Measurements from ENCODE around the gene FAM98C. TPM values are rescaled to one million over a fixed set of nuclear protein-coding genes. Genes with fewer than 3 reads are reported as not detected.
A peak's percentile ranks its signal among the peaks of the same experiment; 100 is the strongest.
"Not testable (repeated sequence)": the region's sequence is repeated elsewhere in the genome, so short reads cannot be mapped to it uniquely, and the experiment has no call there.

FAM98C gene
- total RNA-seq, 1 experiment from 2014 or later: 10.5 TPM

DNA sequence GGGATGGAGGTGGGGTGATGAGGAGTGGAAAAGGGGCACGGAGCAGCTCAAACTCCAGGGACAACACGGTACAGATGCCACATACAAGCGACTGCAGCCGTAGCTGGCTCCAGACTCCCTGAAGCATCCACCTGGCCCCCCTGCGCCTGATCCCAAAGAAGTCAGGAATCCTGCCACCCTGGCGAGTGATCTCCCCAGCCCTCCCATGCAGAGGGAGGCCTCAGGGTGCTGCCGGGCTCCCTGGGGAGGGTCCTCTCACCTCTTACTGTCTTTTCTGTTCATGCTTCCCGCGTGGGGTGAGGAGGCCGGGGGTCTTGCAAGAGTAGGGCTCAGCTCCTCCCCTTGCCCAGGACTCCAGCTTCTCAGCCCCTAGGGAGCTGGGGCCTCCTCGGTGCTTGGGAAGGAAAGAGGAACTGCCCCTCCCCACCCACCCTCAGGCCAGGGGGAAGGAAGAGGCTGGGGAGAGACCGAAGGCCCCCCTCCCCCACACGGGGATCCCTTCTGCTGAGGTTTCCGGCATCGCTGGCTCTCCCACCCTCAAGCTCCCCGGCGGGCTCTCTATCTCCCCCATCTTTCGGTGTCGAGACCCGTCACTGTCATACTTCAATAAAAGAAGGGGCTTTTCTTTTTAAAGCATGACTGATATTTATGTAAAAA is 23.0 kb downstream of the FAM98C start, which contains the start of gene RASGRP4:
RASGRP4 (minus strand) TSS at position 410 of the 657 bp plus-strand sequence; CDS start at position 282, 128 bp downstream.
- DNase-seq (ENCODE audit: low read depth): no peak

DNA sequence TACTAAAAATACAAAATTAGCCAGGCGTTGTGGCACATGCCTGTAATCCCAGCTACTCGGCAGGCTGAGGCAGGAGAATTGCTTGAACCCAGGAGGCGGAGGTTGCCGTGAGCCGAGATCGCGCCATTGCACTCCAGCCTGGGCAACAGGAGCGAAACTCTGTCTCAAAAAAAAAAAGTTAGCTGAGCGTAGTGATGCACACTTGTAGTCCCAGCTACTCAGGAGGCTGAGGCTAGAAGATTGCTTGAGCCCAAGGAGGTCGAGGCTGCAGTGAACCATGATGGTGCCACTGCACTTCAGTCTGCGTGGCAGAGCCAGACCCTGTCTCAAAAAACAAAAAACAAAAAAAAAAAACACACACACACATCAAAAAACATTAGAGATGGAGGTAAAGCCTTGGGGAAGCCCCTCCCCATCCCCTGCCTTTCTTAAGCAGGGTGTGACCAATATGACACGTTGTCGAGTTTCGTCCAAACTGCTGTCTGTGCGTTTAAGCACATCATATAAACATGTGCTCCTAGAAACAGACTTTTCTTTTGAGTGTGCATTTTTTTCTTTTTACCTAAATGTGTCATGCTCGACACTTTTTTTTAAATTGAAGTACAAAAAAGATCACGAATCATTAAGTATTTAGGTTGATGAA is 24.3 kb downstream of the FAM98C start:
- not testable (repeated sequence) for DNase-seq (ENCODE audit: low read depth)

DNA sequence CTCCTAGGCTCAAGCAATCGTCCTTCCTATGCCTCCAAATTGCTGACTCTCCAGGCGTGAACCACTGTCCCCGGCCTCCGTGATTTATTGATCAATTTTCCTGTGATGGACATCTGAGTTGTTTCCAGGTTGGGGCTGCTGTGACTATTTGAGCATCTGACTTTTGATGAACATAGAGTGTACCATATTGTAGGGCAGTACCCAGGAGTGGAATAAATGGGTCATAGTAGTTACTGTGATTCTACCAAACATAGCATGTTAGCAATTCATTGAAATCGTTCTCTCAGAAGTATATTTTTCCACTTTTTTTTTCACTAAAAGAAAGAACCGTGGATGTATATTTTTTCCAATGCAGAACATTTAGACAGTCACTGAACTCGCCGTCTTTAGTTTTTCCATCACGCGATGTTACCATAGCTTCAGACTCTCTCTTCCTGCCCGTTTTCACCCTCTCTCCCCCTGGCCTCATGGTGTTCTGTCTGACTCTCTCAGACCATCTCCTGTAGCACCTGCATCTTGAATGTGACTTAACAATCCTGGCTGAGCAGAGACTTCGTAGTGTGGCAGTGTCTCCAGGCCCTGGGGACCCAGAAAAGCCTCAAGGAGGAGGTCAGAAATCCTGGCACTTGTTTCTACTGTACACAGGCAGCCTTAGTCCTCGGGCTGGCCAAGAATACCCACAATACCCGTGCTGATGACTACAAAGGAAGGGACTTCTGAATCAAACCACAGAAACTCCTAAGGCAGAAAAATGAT is 26.3 kb downstream of the FAM98C start:
- DNase-seq (ENCODE audit: low read depth): peak; percentile 54

DNA sequence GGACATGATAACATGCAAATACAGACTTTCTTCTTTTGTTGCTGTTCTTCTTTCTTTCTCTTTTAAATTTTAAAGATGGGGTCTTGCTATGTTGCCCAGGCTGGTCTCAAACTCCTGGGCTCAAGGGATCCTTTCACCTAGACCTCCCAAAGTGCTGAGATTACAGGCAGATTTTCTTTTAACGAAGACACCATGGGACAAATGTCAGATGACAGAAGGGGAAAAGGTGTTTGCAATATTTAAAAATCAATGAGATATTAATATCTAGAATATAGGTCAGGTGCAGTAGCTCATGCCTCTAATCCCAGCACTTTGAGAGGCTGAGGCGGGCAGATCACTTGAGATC is 26.9 kb downstream of the FAM98C start:
- no peak for DNase-seq (ENCODE audit: low read depth)

DNA sequence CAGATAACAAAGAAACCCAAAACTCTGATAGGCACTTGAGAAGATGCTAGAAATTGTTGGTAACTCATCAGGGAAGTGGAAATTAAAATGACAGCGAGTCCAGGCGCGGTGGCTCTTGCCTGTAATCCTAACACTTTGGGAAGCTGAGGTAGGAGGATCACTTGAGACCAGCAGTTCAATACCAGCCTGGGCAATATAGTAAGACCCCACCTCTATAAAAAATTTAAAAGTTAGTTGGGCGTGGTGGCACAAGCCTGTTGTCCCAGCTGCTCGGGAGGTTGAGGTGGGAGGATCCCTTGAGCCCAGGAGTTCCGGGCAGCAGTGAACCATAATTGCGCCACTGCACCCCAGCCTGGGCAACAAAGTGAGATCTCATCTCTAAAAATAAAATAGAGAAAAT is 28.0 kb downstream of the FAM98C start:
- no peak for DNase-seq (ENCODE audit: low read depth)

DNA sequence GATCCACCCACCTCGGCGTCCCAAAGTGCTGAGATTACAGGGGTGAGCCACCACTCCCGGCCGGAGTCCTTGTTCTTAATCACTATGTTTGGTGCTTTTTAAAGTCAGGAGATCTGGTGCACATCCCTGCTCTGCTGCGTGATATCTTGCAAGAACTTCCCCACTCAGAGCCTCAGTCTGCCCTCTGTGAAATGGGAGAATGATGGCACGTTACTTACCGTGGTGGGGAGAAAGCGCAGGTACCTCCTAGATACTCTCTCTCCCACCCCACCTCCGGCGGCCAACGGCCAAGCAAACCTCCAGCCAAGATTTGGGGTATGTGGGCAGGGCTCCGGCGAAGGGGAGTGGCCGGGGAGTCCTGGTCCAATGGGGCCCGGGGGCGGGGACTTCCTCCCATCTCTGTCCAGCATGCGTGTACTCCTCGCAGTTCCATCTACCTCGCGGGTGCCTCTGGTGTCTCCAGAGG is 30.4 kb downstream of the FAM98C start, which contains the start of gene RYR1:
RYR1 (plus strand) TSS at position 424 of the 466 bp plus-strand sequence. CDS start 139 bp downstream, outside the sequence.
- no peak for DNase-seq (ENCODE audit: low read depth)

DNA sequence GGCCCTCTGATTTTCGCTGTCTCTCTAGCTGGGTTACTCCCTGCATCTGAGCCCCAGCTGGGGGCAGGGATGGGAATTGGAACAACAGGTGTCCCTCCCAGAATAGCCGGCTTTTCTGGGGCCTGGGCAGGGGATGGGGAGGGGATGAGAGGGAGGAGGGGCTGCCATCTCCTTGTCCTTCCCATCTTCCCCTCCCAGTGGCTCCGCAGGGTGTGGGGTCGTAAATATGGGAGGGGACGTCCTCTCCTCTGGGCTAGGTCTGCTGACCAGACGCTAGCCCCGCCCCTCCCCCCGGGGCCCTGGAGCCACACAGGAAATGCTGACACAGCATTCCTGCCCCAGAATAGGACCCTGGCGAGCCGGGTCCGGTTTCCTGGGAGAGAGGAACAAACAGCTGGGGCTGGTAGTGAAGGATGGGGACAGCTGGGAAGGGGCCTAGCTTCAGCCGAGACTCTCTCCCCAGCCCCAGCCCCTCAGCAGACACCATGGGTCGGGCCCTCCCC is 31.7 kb downstream of the FAM98C start:
- no peak for DNase-seq (ENCODE audit: low read depth)

DNA sequence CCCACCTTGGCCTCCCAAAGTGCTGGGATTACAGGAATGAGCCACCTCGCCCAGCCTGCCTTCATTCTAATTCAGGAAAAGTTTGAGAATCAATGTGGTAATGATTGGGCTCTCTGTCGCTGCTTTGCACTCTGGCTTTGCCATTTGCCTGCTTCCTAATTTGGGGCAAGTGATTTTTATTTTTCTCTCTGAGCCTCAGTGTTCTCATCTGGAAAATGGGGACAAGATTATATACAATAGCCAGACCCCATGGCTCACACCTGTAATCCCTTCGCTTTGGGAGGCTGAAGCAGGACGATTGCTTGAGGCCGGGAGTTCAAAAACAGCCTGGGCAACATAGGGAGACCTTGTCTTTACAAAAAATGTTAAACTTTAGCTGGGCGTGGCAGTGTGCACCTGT is 34.4 kb downstream of the FAM98C start:
- no peak for DNase-seq (ENCODE audit: low read depth)

DNA sequence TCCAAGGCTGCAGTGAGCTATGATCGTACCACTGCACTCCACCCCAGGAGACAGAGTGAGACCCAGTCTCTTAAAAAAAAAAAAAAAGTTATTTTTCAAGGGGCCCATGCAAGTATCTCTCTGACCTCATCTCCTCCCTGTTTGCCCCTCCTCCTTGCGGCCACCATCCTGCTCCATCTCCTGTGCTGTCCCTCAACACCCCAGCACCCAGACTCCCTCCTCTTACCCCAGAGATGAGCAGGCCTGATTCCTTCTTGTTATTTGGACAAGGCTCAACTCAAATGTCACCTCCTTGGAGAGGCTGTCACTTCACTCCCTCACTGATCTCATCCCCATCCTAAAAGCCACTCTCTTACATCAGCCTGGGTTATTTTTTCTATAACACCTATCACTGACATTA is 35.0 kb downstream of the FAM98C start:
- DNase-seq (ENCODE audit: low read depth): no peak

DNA sequence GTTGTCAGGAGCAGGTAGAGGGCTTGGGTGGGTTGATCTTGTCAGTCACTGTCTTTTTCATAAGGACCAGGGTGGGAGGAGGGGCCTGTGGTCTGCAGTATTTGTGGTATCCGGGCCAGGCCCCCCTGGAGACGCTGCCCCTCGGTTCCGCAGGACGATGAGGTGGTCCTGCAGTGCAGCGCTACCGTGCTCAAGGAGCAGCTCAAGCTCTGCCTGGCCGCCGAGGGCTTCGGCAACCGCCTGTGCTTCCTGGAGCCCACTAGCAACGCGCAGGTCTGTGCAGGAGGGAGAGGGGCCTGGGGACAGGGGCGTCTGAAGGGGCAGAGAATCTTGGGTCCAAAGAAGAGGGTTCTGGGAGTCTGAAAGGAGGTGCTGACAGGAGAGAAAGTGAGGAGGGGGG is 37.7 kb downstream of the FAM98C start:
- no peak for DNase-seq (ENCODE audit: low read depth)

DNA sequence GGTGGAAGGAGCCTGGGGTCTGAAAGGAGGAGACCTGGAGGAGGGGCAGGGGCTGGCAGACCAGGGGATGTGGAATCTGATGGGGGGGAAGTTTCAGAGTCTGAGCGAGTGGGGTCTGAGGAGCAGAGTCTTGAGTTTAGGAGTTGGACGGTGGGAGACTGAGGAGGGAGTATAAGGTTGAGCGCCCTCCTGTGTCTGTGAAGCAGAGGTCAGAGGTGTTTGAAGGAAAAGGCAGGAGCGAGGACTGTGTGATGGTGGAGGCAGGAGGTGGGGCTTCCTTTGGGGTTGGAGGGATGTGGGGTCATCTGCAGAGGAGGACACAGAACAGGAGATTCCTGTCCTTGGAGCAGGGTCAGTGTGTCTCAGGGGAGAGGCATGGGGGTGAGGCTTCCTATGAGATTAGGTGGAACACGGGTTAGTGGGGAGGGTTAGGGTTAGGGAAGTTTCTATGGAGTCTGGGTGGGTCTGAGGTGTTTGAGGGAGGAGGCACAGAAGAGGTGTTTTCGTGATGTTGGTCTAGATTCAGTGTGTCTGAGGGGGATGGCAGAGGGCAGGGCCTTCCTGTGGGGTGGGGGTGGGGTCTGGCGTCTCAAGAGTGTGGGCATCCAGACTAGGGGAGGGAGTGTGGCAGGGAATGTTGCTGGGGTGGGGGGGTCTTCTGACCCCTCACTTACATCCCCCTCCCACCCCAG is 38.9 kb downstream of the FAM98C start:
- DNase-seq (ENCODE audit: low read depth): no peak

DNA sequence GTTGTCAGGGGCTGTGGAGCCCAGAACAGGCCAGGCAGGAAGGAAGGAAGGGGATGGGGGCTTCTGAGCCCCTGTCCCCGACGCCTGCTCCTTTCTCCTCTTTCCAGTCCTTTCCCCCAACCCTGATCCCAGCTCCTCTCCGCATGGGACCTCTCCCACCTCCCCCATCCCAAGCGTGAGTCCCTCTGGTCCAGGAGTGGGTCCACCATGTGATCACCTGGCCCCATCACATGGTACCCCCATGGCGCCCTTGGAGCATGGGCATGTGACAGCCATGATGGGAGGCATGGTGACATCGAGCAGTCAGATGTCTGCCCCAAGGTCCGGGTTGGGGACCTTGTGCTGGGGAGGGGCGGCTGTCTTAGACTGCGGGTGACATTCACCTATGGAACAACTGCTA is 39.8 kb downstream of the FAM98C start:
- no peak for DNase-seq (ENCODE audit: low read depth)

DNA sequence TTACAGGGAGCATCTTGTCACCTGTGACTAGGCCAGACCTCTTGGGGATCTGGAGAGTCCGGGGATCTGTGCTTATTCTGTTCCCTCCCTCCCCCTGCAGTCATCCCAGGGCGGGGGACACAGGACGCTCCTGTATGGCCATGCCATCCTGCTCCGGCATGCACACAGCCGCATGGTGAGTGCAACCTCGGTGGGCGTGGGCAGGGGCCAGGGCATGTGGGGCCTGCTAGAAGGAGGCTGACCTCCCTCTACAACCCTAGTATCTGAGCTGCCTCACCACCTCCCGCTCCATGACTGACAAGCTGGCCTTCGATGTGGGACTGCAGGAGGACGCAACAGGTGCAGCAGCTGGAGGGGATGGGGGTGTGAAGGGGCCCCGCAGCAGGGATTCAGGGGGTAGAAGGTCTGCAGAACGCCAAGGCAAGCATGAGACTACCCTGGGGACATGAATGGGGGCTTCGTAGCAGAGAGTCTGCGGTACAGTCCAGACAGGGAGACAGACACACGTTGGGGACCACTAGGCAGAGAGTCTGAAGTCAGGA is 40.6 kb downstream of the FAM98C start:
- no peak for DNase-seq (ENCODE audit: low read depth)

DNA sequence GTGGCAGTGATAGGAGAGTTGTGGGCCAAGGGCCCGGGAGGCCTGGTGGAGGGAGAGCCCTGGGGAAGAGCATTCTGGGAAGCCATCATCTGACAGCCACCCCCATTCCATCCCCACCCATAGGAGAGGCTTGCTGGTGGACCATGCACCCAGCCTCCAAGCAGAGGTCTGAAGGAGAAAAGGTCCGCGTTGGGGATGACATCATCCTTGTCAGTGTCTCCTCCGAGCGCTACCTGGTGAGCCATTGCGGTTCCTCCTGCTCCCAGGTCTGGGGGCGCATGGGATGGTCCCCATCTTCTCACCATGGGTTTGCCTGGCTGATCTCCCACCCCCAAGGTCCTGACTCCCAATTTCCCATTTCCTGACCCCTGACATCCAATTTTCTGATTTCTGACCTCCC is 41.1 kb downstream of the FAM98C start:
- no peak for DNase-seq (ENCODE audit: low read depth)

DNA sequence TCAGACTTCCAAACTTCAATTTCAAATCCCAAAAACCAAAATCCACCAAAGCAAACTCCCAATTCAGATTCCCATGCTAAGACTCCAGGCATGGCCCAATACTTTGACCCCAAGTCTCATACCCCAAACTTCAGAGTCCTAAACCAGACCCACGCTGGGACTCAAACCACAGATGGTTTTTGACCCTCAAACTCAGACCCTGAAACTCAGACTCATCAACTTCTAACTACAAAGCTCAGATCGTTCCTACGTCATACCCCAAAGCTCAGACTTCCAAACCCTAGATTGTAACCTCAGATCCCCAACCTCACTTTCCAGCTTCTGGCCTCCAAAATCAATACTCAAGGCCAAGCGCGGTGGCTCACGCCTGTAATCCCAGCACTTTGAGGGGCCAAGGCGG is 42.5 kb downstream of the FAM98C start:
- DNase-seq (ENCODE audit: low read depth): no peak

DNA sequence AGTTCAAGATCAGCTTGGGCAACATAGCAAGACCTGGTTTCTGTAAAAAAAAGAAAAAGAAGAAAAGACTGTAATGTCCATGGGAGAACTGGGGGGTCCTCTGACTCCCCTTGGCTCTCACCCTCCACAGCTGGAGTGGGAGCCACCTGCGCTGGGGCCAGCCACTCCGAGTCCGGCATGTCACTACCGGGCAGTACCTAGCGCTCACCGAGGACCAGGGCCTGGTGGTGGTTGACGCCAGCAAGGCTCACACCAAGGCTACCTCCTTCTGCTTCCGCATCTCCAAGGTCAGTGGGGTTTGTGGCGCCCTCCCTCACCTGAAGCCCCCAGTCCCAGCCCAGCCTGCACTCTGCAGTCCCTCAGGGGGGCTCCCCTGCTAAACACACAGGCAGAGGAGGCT is 45.3 kb downstream of the FAM98C start:
- DNase-seq (ENCODE audit: low read depth): no peak

DNA sequence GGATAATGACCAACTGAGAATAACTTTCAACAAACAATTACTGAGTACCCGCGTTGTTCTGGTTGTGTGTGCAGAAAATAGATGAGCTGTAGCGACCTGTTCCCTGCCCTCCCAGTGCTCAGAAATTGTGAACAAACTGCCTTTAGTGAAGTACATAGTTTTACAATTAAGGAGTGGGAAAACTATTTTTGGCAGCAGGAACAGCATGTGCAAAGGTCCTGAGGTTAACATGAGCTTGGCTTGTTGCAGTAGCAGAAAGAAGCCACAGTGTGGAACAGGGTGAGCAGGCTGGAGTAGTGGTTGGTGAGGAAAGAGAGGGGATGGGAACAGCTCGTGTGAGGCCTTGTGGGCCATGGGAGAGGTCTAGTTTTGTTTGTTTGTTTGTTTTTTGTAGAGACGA is 46.6 kb downstream of the FAM98C start:
- DNase-seq (ENCODE audit: low read depth): no peak

DNA sequence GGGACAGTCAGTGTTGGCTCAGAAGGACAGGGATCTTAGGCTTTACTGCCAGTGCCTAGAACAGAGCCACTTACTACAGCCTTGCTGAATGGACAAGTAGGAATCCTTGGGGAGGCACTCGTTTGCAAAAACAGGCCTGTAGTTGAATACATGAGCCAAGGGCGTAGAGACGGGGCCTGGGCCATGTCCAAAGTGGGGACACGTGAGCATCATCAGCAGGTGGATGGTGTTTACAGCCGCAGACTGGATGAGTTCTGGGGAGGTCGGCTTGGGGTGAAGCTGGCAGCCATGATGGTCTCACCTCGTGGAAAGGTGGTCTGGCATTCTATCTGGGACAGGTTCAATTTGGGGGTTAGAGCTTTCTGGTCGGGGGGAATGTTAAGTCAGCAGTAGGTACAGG is 48.1 kb downstream of the FAM98C start:
- no peak for DNase-seq (ENCODE audit: low read depth)

DNA sequence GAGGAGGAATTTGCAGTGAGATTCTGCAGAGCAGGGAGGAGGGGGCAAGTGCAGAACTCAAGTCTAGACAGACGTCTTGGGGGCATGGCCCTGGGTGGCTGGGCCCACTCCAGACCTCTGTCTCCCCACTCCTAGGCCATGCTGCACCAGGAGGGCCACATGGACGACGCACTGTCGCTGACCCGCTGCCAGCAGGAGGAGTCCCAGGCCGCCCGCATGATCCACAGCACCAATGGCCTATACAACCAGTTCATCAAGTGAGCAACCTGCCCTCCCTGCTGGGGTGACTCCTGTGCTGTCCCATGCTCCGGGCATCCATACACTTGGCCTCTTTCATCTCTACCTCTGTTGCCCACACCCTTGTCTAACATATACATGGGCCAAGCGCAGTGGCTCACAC is 48.7 kb downstream of the FAM98C start:
- DNase-seq (ENCODE audit: low read depth): no peak

DNA sequence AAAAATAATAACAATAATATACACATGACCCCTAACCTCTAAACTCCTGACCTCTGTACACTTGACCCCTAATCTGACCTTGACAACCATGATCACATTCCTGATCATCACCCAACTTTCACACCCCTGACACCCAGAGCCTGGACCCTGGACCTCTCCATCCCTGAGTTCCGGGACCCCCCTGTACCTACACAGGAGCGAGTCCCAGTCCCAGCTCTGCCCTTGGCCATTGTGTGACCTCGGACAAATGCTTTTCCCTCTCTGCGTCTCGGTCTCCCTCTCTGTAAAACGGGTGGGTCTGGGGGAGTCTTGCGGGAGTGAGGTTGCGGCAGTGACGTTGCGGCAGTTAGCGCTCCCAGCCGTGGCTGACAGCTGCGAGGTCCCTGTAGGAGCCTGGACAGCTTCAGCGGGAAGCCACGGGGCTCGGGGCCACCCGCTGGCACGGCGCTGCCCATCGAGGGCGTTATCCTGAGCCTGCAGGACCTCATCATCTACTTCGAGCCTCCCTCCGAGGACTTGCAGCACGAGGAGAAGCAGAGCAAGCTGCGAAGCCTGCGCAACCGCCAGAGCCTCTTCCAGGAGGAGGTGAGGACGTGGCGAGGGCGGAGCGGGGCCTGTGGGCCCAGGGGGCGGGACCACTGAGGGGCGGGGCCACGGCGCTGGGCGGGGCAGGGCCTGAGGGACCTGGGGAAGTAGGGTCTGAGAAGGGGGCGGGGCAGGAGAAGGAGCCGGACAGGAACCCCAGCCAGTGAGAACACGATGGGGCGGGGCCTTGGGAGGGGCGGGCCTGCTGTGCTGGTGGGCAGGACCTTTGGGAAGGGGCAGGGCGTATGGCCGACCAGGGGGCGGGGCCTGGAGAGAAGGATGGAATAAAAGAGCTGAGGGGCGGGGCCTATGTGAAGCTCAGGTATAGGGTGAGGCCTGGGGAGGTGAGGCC is 49.8 kb downstream of the FAM98C start:
- no peak for DNase-seq (ENCODE audit: low read depth)

DNA sequence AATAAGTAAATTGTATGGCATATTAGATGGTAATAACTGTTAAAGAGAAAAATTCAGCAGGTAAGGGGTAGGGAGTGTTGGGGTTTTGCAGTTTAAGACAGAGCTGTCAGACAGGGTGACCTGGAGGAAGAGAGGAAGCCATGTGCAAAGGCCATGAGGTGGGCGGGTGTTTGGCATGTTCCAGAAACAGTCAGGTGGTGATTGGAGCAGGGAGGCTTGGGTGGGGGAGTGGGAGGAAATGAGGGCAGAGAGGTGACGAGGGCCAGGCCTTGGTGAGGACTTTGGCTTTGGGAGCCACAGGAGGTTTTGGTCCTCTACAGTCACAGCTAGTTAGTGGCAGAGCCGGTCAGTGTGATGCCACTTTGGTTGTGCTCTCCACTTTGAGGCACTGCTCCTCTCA is 50.7 kb downstream of the FAM98C start:
- DNase-seq (ENCODE audit: low read depth): no peak

Data from M059J (cell line).